B cell (primary cell): Measurements from ENCODE around the gene IMMP2L.

Source experiments
- CTCF ChIP-seq: fragments of 200-600 bp; IDR thresholded peaks from one replicate; pipeline ENCODE4 v1.8.0; 2022; ENCODE audit warnings: antibody characterized with exemption, mild to moderate bottlenecking
- EZH2 ChIP-seq: IDR thresholded peaks from 2 replicates; pipeline ENCODE4 v1.6.1; 2012; ENCODE audit warnings: borderline replicate concordance, low read depth, mild to moderate bottlenecking, moderate library complexity, low read length; ENCODE audit not compliant: insufficient read depth, poor library complexity, severe bottlenecking

GRCh38 chr7:111330235-111330523, 232.1 kb downstream of the IMMP2L start:
- no peak for TF ChIP-seq CTCF
- TF ChIP-seq EZH2: no peak
